Mucosa of stomach (tissue), 1 donor: ENCODE data around the gene EPO.
"Not testable (repeated sequence)": the region's sequence is repeated elsewhere in the genome, so short reads cannot be mapped to it uniquely, and the experiment has no call there.

Source experiments
- H3K27me3 ChIP-seq: one replicate; pipeline ENCODE4 v1.7.0; 2013; ENCODE audit warnings: mild to moderate bottlenecking, low read length; ENCODE audit not compliant: control insufficient read depth, insufficient read depth
- H3K36me3 ChIP-seq: one replicate; pipeline ENCODE4 v1.7.0; 2013; ENCODE audit warnings: low read length; ENCODE audit not compliant: control insufficient read depth, insufficient read depth
- H3K4me1 ChIP-seq: one replicate; pipeline ENCODE4 v1.7.0; 2013; ENCODE audit warnings: mild to moderate bottlenecking, low read length; ENCODE audit not compliant: control insufficient read depth, insufficient read depth
- H3K4me3 ChIP-seq: one replicate; pipeline ENCODE4 v1.7.0; 2013; ENCODE audit warnings: low read length
- H3K9ac ChIP-seq: one replicate; pipeline ENCODE4 v1.7.0; 2013; ENCODE audit warnings: mild to moderate bottlenecking, low read length, moderate library complexity
- H3K9me3 ChIP-seq: one replicate; pipeline ENCODE4 v1.7.0; 2013; ENCODE audit warnings: mild to moderate bottlenecking, low read length, moderate library complexity; ENCODE audit not compliant: control insufficient read depth
- donor health status: Pancreatic carcinoma.

The EPO gene

DNA sequence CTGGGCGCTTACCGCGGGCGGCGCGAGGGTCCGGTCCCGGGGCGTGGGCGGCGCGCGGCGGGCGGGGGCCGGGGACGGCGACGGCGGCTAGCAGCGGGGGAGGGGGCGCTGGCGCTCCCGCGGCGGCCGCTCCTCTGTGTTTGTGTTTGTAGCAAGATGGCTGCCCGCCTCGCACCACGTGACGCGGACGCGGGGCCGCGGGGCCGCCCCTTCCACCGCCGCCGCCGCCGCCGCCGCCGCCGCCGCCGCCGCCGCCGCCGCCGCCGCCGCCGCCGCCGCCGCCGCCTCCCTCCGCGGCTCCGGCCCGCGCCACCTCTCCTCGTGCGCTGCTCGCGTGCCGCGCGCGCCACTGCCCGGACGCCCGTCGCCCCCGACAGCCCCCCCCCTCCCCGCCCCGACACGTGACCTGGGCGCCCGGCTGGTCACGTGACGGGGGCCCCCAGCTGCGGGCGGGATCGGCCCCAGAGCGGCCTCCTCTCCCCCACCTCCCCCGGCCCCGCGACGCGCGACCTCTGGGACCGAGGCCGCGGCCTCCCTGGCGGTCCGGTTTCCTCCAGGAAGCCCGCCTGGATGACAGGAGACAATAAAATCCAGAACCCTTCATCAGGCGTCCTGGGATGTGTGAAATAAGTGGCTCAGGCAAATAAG lies 26.0 kb upstream of the EPO start, which contains the start of gene GIGYF1:
GIGYF1 (minus strand) TSS at position 153 of the 648 bp plus-strand sequence. CDS start 6,012 bp downstream, outside the sequence.
- peak within 1 kb of the TSS; percentile 41 for H3K4me3 ChIP-seq
- peaks cover 16% of the 10 kb centered on the region for H3K4me1 ChIP-seq
- H3K36me3 ChIP-seq: no peaks in the 10 kb centered on the region
- peak within 1 kb of the TSS; percentile 83 for H3K9ac ChIP-seq
- no peaks in the 10 kb centered on the region for H3K27me3 ChIP-seq
- no peaks in the 10 kb centered on the region for H3K9me3 ChIP-seq

DNA sequence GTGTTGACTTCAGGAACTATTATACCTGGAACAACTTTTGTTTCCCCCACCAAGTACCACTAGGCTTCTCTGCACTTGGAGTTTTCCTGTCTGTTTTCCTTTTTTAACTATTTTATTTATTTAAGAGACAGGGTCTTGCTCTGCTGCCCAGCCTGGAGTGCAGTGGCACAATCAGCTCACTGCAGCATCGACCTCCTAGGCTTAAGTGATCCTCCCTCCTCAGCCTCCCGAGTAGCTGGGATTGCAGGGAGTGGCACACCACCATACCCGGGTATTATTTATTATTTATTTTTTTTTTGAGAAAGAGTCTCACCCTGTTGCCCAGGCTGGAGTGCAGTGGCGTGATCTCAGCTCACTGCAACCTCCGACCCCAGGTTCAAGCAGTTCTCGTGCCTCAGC lies 24.1 kb upstream of the EPO start:
- Histone ChIP-seq H3K9ac (no peak overlapping the region), H3K4me1 (peaks cover 16% of the 10 kb centered on the region), H3K27me3 (no peaks in the 10 kb centered on the region), H3K9me3 (no peaks in the 10 kb centered on the region), H3K4me3 (no peak overlapping the region), H3K36me3 (no peaks in the 10 kb centered on the region)

DNA sequence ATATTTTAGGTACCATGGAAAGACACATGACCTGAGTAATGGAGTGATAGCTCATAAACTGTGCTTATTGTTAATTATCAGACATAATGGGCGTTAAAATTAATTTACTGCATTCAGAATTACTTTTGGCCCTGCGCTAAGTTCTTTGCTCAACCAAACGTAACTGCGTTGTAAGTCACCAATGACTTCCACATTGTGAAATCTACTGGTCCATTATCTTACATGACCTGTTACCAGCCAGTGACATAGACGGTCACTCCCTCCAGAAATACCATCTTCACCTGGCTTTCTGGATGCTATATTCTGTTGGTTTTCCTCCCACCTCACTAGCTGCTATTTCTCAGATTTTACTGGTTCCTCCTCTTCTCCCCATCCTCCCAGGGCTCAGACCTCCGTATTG lies 21.2 kb upstream of the EPO start:
- Histone ChIP-seq H3K9ac (no peak overlapping the region), H3K36me3 (no peaks in the 10 kb centered on the region), H3K4me3 (no peak overlapping the region), H3K4me1 (no peaks in the 10 kb centered on the region), H3K9me3 (no peaks in the 10 kb centered on the region), H3K27me3 (no peaks in the 10 kb centered on the region)

DNA sequence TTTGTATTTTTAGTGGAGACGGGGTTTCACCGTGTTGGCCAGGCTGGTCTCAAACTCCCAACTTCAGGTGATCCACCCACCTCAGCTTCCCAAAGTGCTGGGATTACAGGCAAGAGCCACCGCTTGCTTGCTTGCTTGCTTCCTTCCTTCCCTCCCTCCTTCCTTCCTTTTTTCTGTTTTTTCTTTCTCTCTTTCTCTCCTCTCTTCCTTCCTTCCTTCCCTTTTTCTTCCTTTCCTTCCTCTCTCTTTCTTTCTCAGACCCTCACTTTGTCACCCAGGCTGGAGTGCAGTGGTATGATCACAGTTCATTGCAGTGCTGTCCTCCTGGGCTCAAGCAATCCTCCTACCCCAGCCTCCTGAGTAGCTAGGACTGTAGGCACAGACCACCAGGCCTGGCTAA lies 19.2 kb upstream of the EPO start:
- not testable (repeated sequence) for H3K9ac ChIP-seq, H3K9me3 ChIP-seq, H3K4me3 ChIP-seq, H3K27me3 ChIP-seq, H3K36me3 ChIP-seq, H3K4me1 ChIP-seq

DNA sequence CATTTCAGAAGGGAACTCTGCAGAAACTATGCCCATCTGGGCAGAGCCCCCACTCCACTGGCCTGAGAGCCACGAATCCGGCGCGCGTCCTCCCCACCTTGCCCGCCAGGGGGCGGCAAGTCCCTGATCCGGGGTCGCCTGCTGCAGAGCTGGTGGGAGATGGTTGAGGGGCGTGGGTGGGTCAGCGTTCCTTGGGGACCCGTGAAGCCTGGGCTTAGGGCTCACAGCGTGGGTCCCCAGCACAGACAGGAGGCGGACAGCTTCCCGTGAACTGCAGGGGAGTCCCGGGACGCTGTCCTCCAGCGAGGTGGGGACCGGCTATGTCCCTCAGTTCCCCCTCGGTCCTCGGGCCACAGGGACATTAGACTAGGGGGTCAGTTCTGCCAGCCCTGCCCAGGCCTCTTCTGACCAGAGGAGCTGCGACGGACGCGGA lies 14.9 kb upstream of the EPO start:
- no peaks in the 10 kb centered on the region for H3K36me3 ChIP-seq

DNA sequence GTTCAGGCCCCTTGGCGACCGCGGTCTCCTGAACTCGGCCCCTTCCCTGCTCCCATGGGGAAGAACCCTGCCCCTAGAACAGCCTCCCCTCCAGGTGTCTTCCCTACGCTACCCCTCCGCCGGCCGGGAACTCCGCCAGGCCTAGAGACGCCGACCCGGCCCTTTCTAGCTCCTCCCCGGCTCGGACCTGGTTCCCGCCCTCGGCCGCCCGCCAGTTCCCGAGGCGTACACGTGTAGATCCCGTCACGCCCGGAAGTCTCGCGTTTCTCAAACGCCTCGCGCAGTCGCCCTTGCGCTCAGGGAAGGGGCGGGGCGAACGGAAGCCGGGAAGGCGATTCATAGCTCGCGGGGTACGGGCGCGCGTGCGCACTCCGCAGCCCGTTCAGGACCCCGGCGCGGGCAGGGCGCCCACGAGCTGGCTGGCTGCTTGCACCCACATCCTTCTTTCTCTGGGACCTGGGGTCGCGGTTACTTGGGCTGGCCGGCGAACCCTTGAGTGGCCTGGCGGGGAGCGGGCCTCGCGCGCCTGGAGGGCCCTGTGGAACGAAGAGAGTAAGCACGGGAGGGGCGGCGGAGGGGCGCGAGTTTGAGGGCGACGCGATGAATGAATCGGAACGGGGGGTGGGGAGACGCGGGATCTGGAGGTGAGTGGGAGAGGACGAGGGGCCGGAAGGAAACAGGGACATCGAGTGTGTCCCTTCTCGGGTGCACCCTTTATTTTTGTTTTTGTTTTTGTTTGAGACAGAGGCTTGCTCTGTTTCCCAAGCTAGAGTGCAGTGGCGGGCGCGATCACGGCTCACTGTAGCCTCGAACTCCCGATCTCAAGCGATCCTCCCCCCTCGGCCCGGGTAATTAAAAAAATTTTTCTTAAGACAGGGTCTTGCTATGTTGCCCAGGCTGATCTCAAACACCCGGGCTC lies 14.3 kb upstream of the EPO start, which contains the start of gene POP7:
POP7 (plus strand) TSS at position 369 of the 919 bp plus-strand sequence. CDS start 710 bp downstream, outside the sequence.
- Histone ChIP-seq H3K9ac (peak within 1 kb of the TSS; percentile 95), H3K27me3 (no peaks in the 10 kb centered on the region), H3K9me3 (no peaks in the 10 kb centered on the region), H3K4me3 (peak within 1 kb of the TSS; percentile 89), H3K36me3 (no peaks in the 10 kb centered on the region), H3K4me1 (peaks cover 13% of the 10 kb centered on the region)

More for the DNA sequence above, 14.9 kb upstream of the EPO start:
- Histone ChIP-seq H3K9me3 (no peaks in the 10 kb centered on the region), H3K4me3 (peak overlapping the region; percentile 89), H3K9ac (peak overlapping the region; percentile 95), H3K4me1 (peaks cover 13% of the 10 kb centered on the region), H3K27me3 (no peaks in the 10 kb centered on the region)

DNA sequence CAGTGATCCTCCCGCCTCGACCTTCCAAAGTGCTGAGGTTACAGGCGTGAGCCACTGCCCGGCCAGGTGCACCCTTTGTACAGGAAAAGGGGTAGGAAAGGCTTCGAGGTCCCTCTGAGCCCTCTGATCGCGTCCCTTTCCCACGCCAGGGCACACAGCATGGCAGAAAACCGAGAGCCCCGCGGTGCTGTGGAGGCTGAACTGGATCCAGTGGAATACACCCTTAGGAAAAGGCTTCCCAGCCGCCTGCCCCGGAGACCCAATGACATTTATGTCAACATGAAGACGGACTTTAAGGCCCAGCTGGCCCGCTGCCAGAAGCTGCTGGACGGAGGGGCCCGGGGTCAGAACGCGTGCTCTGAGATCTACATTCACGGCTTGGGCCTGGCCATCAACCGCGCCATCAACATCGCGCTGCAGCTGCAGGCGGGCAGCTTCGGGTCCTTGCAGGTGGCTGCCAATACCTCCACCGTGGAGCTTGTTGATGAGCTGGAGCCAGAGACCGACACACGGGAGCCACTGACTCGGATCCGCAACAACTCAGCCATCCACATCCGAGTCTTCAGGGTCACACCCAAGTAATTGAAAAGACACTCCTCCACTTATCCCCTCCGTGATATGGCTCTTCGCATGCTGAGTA lies 13.5 kb upstream of the EPO start:
- H3K36me3 ChIP-seq: no peaks in the 10 kb centered on the region
- H3K9ac ChIP-seq: peak overlapping the region; percentile 95
- H3K4me1 ChIP-seq: peaks cover 13% of the 10 kb centered on the region
- H3K27me3 ChIP-seq: no peaks in the 10 kb centered on the region
- H3K9me3 ChIP-seq: no peaks in the 10 kb centered on the region
- peak overlapping the region; percentile 89 for H3K4me3 ChIP-seq

DNA sequence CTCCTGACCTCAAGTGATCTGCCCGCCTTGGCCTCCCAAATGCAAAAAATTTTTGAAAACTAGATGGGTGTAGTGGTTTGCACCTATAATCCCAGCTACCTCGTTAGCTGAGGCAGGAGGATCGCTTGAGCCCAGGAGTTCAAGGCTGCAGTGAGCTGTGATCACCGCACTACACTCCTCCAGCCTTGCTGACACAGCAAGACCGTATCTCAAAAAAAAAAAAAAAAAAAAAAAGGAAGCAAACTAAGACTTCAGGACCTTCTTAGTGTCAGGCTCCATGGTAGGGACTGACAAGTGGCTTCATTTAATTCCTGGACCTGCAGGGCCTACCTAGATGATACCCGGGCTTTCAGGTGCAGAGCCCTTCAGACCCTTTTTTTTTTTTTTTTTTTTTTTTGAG lies 11.9 kb upstream of the EPO start:
- no peaks in the 10 kb centered on the region for H3K27me3 ChIP-seq
- H3K4me1 ChIP-seq: peaks cover 13% of the 10 kb centered on the region
- no peaks in the 10 kb centered on the region for H3K9me3 ChIP-seq
- no peak overlapping the region for H3K4me3 ChIP-seq
- no peak overlapping the region for H3K9ac ChIP-seq
- no peaks in the 10 kb centered on the region for H3K36me3 ChIP-seq

DNA sequence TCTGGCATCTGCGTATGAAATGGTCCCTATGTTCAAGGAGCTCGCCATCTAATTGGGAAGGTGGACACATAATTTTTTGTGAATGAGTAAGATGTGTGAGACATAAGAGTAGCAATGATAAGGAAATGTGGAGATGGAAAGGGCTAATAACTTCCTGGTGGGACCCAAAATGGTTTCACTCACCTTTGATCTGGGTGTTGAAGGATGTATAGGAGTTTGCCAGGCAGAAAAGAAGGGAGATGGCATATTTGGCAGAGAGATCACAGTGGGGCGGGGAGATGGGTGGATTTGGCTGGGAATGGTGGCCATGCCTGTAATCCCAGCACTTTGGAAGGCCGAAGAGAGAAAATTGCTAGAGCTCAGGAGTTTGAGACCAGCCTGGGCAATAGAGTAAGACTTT lies 9.8 kb upstream of the EPO start:
- Histone ChIP-seq H3K4me3 (no peak overlapping the region), H3K27me3 (no peaks in the 10 kb centered on the region), H3K4me1 (peaks cover 7% of the 10 kb centered on the region), H3K9me3 (no peaks in the 10 kb centered on the region), H3K9ac (no peak overlapping the region), H3K36me3 (no peaks in the 10 kb centered on the region)

DNA sequence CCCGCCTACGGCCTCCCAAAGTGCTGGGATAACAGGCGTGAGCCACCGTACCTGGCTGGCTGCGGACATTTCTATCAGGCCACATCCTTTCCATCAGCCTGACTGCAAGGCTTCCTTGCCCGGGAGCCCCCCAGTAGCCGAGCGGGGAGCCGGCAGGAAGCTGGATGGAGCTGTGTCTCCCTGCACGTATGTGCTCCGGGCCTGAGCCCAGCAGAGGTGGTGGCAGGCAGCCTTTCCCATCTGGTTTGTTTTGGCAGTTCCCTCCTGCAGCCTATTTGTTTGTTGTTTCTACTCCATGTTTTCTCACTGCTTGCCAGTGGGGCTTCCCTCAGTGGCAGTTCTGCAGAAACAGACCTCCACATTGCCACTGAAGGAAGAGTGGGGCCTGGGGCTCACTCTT lies 8.9 kb upstream of the EPO start:
- Histone ChIP-seq H3K36me3 (no peaks in the 10 kb centered on the region), H3K9me3 (no peaks in the 10 kb centered on the region), H3K9ac (no peak overlapping the region), H3K27me3 (no peaks in the 10 kb centered on the region), H3K4me1 (peaks cover 7% of the 10 kb centered on the region), H3K4me3 (no peak overlapping the region)

DNA sequence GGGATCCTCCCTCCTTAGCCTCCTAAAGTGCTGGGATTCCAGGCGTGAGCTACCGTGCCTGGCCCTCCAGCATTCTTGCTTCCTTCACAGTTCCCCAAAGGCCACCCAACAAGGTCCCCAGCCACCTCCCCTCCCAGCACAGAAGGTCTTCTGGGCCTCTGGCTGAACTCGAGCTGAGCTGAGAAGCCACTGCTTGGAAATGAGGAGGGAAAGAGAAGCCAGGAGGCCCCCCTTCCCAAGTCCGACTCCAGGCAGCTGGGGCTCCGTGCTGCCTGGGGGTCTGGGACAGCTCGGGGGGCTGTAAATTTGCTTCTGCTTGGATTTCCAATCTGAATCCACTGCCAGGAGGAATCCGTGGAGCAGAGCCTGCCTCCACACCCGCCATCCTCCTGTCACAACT lies 5.5 kb upstream of the EPO start:
- Histone ChIP-seq H3K9me3 (no peaks in the 10 kb centered on the region), H3K36me3 (no peaks in the 10 kb centered on the region), H3K27me3 (peaks cover 4% of the 10 kb centered on the region), H3K9ac (no peak overlapping the region), H3K4me1 (no peaks in the 10 kb centered on the region), H3K4me3 (no peak overlapping the region)

DNA sequence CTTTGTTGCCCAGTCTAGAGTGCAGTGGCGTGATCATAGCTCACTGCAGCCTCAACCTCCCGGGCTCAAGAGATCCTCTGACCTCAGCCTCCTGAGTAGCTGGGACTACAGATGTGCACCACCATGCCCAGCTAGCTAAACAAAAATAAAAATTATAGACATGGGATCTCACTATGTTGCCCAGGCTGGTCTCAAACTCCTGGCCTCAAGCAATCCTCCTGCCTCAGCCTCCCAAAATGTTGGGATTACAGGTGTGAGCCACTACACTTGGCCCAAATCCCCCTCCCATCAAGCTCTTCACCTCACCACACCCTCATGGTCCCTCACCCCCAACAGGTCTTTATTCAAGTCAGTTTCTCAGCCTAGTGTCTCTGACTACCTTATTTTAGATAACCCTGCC lies 3.2 kb upstream of the EPO start:
- H3K36me3 ChIP-seq, H3K4me3 ChIP-seq, H3K9ac ChIP-seq, H3K9me3 ChIP-seq, H3K4me1 ChIP-seq: not testable (repeated sequence)
- peaks cover 27% of the 10 kb centered on the region for H3K27me3 ChIP-seq
